HepG2 (cell line): ENCODE measurements around the gene YPEL4. TPM values are rescaled to one million over a fixed set of nuclear protein-coding genes. Genes with fewer than 3 reads are reported as not detected.

ENCODE experiments used
- IKZF5 ChIP-seq: IDR thresholded peaks from 2 replicates; pipeline ENCODE4 v1.6.1; 2018; ENCODE audit warnings: missing genetic modification reagents, mild to moderate bottlenecking, missing compliant biosample characterization
- NR2F1 ChIP-seq, 2 experiments: fragments of 450-650 bp in 1 of 2; formaldehyde crosslinking in 1 of 2; IDR thresholded peaks; 2 replicates each; pipeline versions ENCODE4 v1.5.0 to v1.6.1; 2016 to 2020; ENCODE audit warnings: mild to moderate bottlenecking in 1 of 2, missing compliant biosample characterization in 1 of 2, missing genetic modification reagents in 1 of 2, moderate library complexity in 1 of 2
- POLR2A ChIP-seq, 2 experiments: IDR thresholded peaks; 2 replicates each; pipeline ENCODE4 v1.6.1; 2011; ENCODE audit warnings: low read depth in 2 of 2, low read length in 2 of 2, mild to moderate bottlenecking in 1 of 2, moderate library complexity in 1 of 2; ENCODE audit not compliant: insufficient read depth in 1 of 2
- RBM39 ChIP-seq: fragments of 200-400 bp; formaldehyde crosslinking; IDR thresholded peaks from one replicate; pipeline ENCODE4 v1.6.1; 2018; ENCODE audit warnings: antibody characterized with exemption, mild to moderate bottlenecking, low read depth, low read length; ENCODE audit not compliant: poor library complexity, severe bottlenecking
- REST ChIP-seq, 2 experiments: IDR thresholded peaks; 2 replicates each; pipeline ENCODE4 v1.6.1; 2011 to 2012; ENCODE audit warnings: low read length in 2 of 2, borderline replicate concordance in 1 of 2, low read depth in 1 of 2, mild to moderate bottlenecking in 1 of 2, moderate library complexity in 1 of 2
- RXRA ChIP-seq: sonication (generic); formaldehyde crosslinking; IDR thresholded peaks from 2 replicates; pipeline ENCODE4 v1.5.1; 2020; ENCODE audit warnings: missing genetic modification reagents
- TARDBP ChIP-seq: sonication (generic); formaldehyde crosslinking; IDR thresholded peaks from 2 replicates; pipeline ENCODE4 v1.8.0; 2022; ENCODE audit warnings: mild to moderate bottlenecking, missing genetic modification reagents
- THAP11 ChIP-seq: IDR thresholded peaks from 2 replicates; pipeline ENCODE4 v1.6.1; 2016; ENCODE audit warnings: missing biosample characterization, missing genetic modification reagents
- ZBTB8A ChIP-seq: sonication (generic); formaldehyde crosslinking; IDR thresholded peaks from 2 replicates; pipeline ENCODE4 v1.4.0; 2020; ENCODE audit warnings: mild to moderate bottlenecking, low read depth, missing genetic modification reagents, borderline replicate concordance
- ZNF121 ChIP-seq: sonication (generic); formaldehyde crosslinking; IDR thresholded peaks from 2 replicates; pipeline ENCODE4 v1.5.0; 2020; ENCODE audit warnings: mild to moderate bottlenecking, missing genetic modification reagents
- ZNF17 ChIP-seq: sonication (generic); formaldehyde crosslinking; IDR thresholded peaks from 2 replicates; pipeline ENCODE4 v1.5.0; 2020; ENCODE audit warnings: mild to moderate bottlenecking, missing genetic modification reagents
- ZNF512 ChIP-seq: sonication (generic); formaldehyde crosslinking; IDR thresholded peaks from 2 replicates; pipeline ENCODE4 v1.4.0; 2020; ENCODE audit warnings: mild to moderate bottlenecking, missing genetic modification reagents
- ZNF570 ChIP-seq: sonication (generic); formaldehyde crosslinking; IDR thresholded peaks from 2 replicates; pipeline ENCODE4 v1.4.0; 2020; ENCODE audit warnings: mild to moderate bottlenecking, missing genetic modification reagents, borderline replicate concordance
- ZNF761 ChIP-seq: sonication (generic); formaldehyde crosslinking; conservative IDR thresholded peaks from 2 replicates; pipeline ENCODE4 v1.4.0; 2020; ENCODE audit warnings: mild to moderate bottlenecking, missing genetic modification reagents
- ZNF790 ChIP-seq: sonication (generic); formaldehyde crosslinking; IDR thresholded peaks from 2 replicates; pipeline ENCODE4 v1.8.0; 2022; ENCODE audit warnings: missing genetic modification reagents, mild to moderate bottlenecking, borderline replicate concordance
- polyA plus RNA-seq, 8 experiments: library from polyadenylated mRNA; depleted of rRNA in 3 of 8; stranded (reverse) in 7 of 8; unstranded in 1 of 8; fragments of >200 nt; fragmentation: Illumina TruSeq in 4 of 8; extraction: Trizol in 4 of 8; gene quantifications; 2 replicates each; pipeline versions ENCODE4 v1.2.1 to v1.2.3, GENCODE V29; 2011 to 2016; ENCODE audit warnings: low read depth in 4 of 8, missing spikeins in 1 of 8, mixed read lengths in 1 of 8; ENCODE audit not compliant: insufficient read depth in 1 of 8
- total RNA-seq, 5 experiments: library from RNA; depleted of rRNA; stranded (reverse); fragments of >200 nt; fragmentation: Illumina TruSeq; extraction: Trizol; gene quantifications; 2 replicates each; pipeline ENCODE4 v1.2.3, GENCODE V29; 2016; ENCODE audit warnings: low read depth in 1 of 5
- TF ChIP-seq, protein P1 (sequence below): sonication (generic); formaldehyde crosslinking; IDR thresholded peaks from 2 replicates; pipeline ENCODE4 v1.4.0; 2020; ENCODE audit warnings: mild to moderate bottlenecking, missing genetic modification reagents
- TF ChIP-seq, protein P2 (sequence below): sonication (generic); formaldehyde crosslinking; IDR thresholded peaks from 2 replicates; pipeline ENCODE4 v1.4.0; 2020; ENCODE audit warnings: mild to moderate bottlenecking, missing genetic modification reagents, borderline replicate concordance

The YPEL4 gene
- total and polyA plus RNA-seq, 2 of the 13 experiments (the other 11 are each of a cell fraction or from before 2014, with no cell fraction given) = 0.04 TPM; not detected in 1

- TF ChIP-seq REST (IDR thresholded peaks at IDR 0.05; ENCODE audit: borderline replicate concordance in 1 of 2, low read depth in 1 of 2, low read length in 2 of 2) (no peak), ZNF17 (CRISPR knock-in tag) (no peak), ZNF121 (CRISPR knock-in tag) (no peak), ZNF790 (CRISPR knock-in tag) (no peak), NR2F1 (CRISPR knock-in tag; IDR thresholded peaks at IDR 0.05) (peak; percentile 40 to 79; a peak in 3 of 4 replicates), POLR2A (IDR thresholded peaks at IDR 0.05; ENCODE audit: insufficient read depth in 1 of 2, low read depth in 2 of 2, low read length in 2 of 2) (peak in 1 of 2 experiments; percentile 36; a peak in 1 of 4 replicates), TARDBP (0 out of 2 replicates have a peak, but pooled peaks have one; percentile 13), ZNF512 (CRISPR knock-in tag) (no peak), RXRA (CRISPR knock-in tag) (peak; percentile 97), ZBTB8A (no peak), THAP11 (peak; percentile 35), RBM39 (no peak), ZNF761 (CRISPR knock-in tag) (0 out of 2 replicates have a peak, but pooled peaks have one; percentile 51), ZNF570 (CRISPR knock-in tag) (no peak), IKZF5 (peak; percentile 55)
- TF ChIP-seq, protein P1, sequence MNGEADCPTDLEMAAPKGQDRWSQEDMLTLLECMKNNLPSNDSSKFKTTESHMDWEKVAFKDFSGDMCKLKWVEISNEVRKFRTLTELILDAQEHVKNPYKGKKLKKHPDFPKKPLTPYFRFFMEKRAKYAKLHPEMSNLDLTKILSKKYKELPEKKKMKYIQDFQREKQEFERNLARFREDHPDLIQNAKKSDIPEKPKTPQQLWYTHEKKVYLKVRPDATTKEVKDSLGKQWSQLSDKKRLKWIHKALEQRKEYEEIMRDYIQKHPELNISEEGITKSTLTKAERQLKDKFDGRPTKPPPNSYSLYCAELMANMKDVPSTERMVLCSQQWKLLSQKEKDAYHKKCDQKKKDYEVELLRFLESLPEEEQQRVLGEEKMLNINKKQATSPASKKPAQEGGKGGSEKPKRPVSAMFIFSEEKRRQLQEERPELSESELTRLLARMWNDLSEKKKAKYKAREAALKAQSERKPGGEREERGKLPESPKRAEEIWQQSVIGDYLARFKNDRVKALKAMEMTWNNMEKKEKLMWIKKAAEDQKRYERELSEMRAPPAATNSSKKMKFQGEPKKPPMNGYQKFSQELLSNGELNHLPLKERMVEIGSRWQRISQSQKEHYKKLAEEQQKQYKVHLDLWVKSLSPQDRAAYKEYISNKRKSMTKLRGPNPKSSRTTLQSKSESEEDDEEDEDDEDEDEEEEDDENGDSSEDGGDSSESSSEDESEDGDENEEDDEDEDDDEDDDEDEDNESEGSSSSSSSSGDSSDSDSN (CRISPR knock-in tag) = peak; percentile 26; the same call in 1 of the 2 replicates
- TF ChIP-seq, protein P2, sequence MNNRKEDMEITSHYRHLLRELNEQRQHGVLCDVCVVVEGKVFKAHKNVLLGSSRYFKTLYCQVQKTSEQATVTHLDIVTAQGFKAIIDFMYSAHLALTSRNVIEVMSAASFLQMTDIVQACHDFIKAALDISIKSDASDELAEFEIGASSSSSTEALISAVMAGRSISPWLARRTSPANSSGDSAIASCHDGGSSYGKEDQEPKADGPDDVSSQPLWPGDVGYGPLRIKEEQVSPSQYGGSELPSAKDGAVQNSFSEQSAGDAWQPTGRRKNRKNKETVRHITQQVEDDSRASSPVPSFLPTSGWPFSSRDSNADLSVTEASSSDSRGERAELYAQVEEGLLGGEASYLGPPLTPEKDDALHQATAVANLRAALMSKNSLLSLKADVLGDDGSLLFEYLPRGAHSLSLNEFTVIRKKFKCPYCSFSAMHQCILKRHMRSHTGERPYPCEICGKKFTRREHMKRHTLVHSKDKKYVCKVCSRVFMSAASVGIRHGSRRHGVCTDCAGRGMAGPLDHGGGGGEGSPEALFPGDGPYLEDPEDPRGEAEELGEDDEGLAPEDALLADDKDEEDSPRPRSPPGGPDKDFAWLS (CRISPR knock-in tag) = no peak
These were observed 10.2 kb downstream of the YPEL4 start (continued) for GRCh38 chr11:57639321-57640067.
